ENCODE results near the gene SEPTIN12.
A peak's percentile ranks its signal among the peaks of the same experiment; 100 is the strongest.

SEPTIN12 gene

DNA sequence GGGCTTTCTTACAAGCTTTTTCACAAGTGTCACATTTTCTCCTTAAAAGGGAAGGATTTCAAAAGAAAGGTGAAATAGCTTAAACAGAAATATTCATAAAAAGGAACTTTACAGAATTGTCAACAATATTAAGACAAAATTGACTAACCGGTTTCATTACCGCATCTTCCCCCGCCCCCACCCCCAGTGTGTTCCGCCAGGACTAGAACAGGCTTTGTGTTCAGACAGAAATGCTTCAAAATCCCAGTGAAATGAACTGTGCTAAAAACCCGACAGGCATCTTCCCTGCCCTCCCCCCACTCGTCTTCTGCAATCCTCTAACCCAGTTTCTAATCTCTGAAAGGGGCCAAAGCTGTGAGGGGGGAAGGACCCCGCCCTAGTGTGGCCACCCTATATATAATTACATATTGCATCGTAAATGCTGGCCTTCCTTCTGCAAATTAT is 15.3 kb upstream of the SEPTIN12 start:
- TF ChIP-seq, protein P1, sequence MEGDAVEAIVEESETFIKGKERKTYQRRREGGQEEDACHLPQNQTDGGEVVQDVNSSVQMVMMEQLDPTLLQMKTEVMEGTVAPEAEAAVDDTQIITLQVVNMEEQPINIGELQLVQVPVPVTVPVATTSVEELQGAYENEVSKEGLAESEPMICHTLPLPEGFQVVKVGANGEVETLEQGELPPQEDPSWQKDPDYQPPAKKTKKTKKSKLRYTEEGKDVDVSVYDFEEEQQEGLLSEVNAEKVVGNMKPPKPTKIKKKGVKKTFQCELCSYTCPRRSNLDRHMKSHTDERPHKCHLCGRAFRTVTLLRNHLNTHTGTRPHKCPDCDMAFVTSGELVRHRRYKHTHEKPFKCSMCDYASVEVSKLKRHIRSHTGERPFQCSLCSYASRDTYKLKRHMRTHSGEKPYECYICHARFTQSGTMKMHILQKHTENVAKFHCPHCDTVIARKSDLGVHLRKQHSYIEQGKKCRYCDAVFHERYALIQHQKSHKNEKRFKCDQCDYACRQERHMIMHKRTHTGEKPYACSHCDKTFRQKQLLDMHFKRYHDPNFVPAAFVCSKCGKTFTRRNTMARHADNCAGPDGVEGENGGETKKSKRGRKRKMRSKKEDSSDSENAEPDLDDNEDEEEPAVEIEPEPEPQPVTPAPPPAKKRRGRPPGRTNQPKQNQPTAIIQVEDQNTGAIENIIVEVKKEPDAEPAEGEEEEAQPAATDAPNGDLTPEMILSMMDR (conservative IDR thresholded peaks at IDR 0.05; ENCODE audit: low read depth, low read length), result no peak

DNA sequence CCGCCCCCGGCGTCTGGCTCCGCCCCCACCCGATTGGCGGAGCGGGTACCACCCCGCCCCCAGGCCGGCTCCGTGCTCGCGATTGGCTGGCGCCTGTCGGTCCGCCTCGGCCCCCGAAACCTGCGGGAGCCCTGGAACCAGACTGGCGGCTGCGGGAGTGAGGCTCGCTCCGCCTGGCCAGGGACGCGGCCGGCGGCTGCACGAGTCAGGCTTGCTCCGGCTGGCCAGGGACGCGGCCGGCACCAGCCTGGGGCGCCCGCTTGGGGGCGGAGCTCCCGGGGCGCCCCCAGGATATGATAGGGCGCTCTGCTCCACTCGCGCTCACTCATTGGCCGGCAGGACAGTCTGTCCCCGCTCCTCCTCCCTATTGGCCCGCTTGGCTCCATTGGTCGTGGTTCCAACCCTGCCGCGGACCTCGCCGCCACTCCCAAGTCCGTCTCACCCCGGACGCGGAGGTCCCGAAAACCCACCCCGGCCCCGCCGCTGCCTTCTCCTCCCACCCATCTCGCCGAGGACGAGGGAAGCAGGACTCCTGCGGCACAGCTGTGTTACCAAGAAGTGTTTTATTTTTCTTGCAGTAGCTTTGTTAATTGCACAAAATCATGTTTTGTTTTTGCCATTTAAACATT is 14.6 kb upstream of the SEPTIN12 start:
- TF ChIP-seq, protein P1 (conservative IDR thresholded peaks at IDR 0.05; ENCODE audit: low read depth, low read length), result no peak
- H3K4me3 ChIP-seq (ENCODE audit: low read length), result peak overlapping the region; percentile 66
- DNase-seq (ENCODE audit: low read depth), result peak; percentile 68

More for the DNA sequence above, 15.3 kb upstream of the SEPTIN12 start:
- DNase-seq (ENCODE audit: low read depth), result no peak
- H3K4me3 ChIP-seq (ENCODE audit: low read length), result peak overlapping the region; percentile 66

DNA sequence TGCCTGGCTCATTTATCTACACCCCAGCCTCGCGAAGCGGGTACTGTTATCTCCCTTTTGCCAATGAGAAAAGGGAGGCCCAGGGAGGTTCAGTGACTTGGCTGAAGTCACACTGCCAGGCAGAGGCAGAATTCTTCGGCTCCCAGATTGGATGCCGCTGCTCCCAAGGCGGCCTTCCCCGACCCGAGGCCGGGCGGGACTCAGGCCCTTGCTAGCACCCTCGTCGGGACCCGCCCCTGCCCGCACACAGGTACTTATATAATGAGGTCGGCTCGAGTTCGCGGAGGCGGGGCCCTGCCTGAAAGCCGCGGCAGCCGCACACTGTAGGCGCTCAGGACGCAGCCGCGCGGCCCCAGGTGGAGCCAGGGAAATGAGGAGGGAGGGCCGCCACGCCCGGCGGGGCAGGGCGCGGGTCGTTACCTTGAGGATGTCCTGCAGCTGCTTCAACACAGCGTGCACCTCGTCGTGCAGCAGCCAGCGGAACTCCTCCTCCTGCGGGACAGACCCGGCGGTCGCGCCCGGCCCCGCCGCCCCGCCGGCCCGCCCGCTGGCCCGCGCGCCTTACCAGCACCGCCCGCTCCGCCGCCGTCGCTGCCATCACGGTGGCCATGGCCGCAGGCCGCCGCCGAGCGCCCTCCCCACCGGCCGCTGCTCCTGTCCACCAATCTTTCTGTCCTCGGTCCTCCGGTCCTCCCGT is 14.0 kb upstream of the SEPTIN12 start, which contains the start of gene ROGDI:
Gene ROGDI (minus strand): TSS at position 672 of the 697 bp plus-strand sequence. CDS start 62 bp downstream, at position 610.
- no peak for DNase-seq (ENCODE audit: low read depth)
- peak within 1 kb of the TSS; percentile 66 for H3K4me3 ChIP-seq (ENCODE audit: low read length)
- TF ChIP-seq, protein P1 (conservative IDR thresholded peaks at IDR 0.05; ENCODE audit: low read depth, low read length), result no peak

DNA sequence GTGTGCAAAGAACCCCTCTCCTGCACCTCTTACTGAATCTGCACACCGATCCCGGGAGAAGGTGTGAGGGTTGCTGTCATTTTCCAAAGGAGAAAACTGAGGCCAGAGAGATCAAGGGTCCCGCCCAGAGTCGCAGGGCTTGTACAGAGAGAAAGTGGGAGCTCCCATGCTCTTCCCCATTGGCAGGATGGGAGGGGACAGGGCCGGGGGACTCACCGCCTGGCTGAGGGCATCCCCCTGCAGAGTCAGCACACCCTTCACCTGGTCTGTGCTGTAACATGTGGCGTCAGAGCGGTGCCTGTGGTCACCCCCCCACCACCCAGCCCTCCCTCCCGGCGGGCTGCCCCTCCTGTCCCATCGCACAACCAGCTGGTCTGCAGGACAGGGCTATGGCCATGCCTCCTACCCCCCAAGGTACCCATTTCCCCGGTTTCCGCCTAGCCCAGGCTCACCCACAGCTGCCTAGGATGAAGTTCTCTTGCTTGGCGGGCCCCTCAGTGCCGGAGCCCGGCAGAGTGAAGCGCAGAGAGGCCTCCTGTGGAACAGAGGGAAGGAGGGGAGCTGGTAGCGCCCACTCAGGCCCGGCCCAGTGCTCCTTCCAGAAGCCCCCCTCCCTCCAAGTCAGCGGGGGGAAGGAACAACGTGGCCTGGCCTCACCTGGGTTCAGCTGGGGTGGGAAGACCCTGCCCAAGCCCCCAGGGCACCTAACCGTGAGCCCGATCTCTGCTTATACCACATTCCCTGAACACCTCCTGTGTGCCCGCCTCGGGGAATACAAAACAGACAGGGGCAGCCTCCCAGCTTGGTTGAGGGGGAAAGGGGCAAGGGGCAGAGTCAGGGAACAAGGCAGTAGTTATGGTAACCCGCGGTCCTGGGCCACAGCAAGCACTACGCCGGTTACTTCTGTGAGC is 13.2 kb upstream of the SEPTIN12 start:
- TF ChIP-seq, protein P1 (conservative IDR thresholded peaks at IDR 0.05; ENCODE audit: low read depth, low read length), result no peak
- no peak for DNase-seq (ENCODE audit: low read depth)
- H3K4me3 ChIP-seq (ENCODE audit: low read length), result peak overlapping the region; percentile 66

DNA sequence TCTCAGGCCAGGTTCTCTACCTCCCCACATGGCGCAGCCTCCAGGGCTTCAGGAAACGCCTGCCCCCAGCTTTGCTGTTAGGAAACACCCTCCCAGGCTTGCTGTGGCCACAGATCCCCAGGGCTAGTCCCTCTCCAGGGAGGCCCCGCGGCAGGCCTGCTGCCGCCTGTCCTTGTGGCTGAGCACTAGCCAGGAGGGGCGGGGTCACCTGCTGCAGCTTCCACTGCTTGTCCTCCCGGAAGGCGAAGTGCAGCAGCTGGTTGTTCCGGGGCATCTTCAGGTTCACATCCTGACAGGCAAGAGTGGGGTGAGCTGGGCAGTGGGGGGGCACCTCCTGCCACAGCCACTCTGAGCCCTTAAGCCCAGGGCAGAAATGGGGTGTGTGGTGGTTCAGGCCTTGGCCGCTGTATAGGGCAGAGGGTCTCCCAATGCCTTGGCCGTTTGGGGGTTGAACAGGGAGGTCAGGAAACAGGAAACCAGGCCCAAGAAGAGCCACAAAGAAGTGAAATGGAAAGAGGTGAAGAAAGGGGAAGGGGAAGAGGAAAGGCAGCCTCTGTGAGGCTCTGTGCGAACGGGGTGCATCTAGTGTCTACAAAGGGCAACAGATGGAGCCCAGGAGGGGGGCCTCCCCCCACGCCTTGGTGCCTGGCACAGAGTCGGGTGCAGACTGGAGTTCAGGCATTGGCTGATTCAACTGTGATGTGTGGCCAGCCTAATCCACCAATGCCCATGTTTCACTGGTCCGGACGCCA is 12.3 kb upstream of the SEPTIN12 start:
- TF ChIP-seq, protein P1 (conservative IDR thresholded peaks at IDR 0.05; ENCODE audit: low read depth, low read length), result no peak
- H3K4me3 ChIP-seq (ENCODE audit: low read length), result no peak overlapping the region

DNA sequence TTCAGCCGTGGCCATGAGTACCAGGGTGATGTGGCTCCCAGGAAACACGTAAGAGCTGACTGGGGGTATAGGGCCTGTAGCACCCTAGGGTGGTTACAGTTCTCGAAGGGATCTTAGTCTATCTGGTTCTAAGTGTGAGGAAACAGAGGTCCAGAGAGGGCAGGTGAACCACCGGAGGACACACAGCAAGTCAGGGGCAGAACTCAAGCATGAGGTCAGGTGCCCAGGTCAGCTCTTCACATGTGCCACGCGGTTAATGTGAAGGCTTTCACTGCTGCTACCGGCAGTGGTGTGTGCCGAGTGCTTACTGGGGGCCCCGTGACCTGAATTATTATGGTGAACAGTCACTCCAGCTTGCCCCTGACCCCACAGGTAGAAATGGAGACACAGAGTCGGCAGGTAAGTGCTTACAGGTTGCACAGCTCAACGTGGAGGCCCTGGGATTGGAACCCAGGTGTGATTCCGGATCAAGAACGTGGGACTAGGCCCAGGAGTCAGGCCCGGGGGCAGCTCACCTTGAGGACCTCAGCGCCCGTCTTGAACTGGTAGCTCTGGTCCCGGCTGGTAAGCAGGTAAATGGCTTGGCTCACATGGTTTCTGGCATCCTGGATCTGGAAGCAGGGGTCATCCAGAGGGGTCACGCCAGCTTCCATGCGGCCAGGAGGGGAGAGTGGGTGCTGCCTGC is 11.2 kb upstream of the SEPTIN12 start:
- no peak overlapping the region for H3K4me3 ChIP-seq (ENCODE audit: low read length)
- DNase-seq (ENCODE audit: low read depth), result no peak
- TF ChIP-seq, protein P1 (conservative IDR thresholded peaks at IDR 0.05; ENCODE audit: low read depth, low read length), result no peak

More for the DNA sequence above, 12.3 kb upstream of the SEPTIN12 start:
- no peak for DNase-seq (ENCODE audit: low read depth)

All from retinal pigment epithelial cell (primary cell).